IMR-90 (cell line): ENCODE measurements around the gene ASTN2. TPM values are rescaled to one million over a fixed set of nuclear protein-coding genes. Genes with fewer than 3 reads are reported as not detected.

Experiments used
- ATAC-seq: fragments of 200-7000 bp; cut with Tn5 transposase; 2 replicates; pipeline ENCODE4 v1.9.1; 2020; ENCODE audit warnings: low read depth, mild to moderate bottlenecking, moderate library complexity
- BruUV-seq: library from RNA; stranded (reverse); fragments of 400-500 nt; replicated peaks from 2 replicates; lab custom pipeline; 2021; lab: Mats Ljungman, UMichigan
- CTCF ChIA-PET: fragments of 300-600 bp; formaldehyde crosslinking; extraction: SDS; loops from one replicate; lab custom pipeline; 2021; ENCODE audit warnings: antibody characterized with exemption; lab: Yijun Ruan, JAX
- POLR2A ChIA-PET: fragments of 300-600 bp; sonication (Branson Sonifier 250); formaldehyde crosslinking; loops from one replicate; lab custom pipeline; 2022; ENCODE audit warnings: antibody characterized with exemption; ENCODE audit not compliant: unreplicated experiment; lab: Charles Lee
- DNase-seq: peaks from one replicate; pipeline ENCODE4 v3.0.0; 2013
- H2AFZ ChIP-seq: replicated peaks from 2 replicates; pipeline ENCODE3; 2013; ENCODE audit warnings: low read length, mild to moderate bottlenecking; ENCODE audit not compliant: poor library complexity
- H2AK5ac ChIP-seq: 2 replicates; pipeline ENCODE4 v1.6.1; 2013; ENCODE audit warnings: low read depth, low read length, inconsistent platforms
- H2AK9ac ChIP-seq: replicated peaks from 2 replicates; pipeline ENCODE3; 2013; ENCODE audit warnings: mild to moderate bottlenecking, low read depth, low read length, moderate library complexity; ENCODE audit not compliant: poor library complexity
- H2BK120ac ChIP-seq: 2 replicates; pipeline ENCODE4 v1.6.1; 2013; ENCODE audit warnings: low read depth, low read length, inconsistent platforms
- H2BK15ac ChIP-seq: 3 replicates; pipeline ENCODE4 v1.6.1; 2013; ENCODE audit warnings: low read depth, low read length, inconsistent platforms
- H2BK20ac ChIP-seq: 2 replicates; pipeline ENCODE4 v1.6.1; 2013; ENCODE audit warnings: low read depth, mild to moderate bottlenecking, inconsistent platforms, low read length, moderate library complexity
- H2BK5ac ChIP-seq: 2 replicates; pipeline ENCODE4 v1.6.1; 2013; ENCODE audit warnings: mild to moderate bottlenecking, low read depth, low read length, inconsistent platforms; ENCODE audit not compliant: poor library complexity, severe bottlenecking
- H3K14ac ChIP-seq: replicated peaks from 2 replicates; pipeline ENCODE4 v1.6.1; 2013; ENCODE audit warnings: low read depth, low read length, inconsistent platforms
- H3K18ac ChIP-seq: 2 replicates; pipeline ENCODE4 v1.6.1; 2013; ENCODE audit warnings: low read depth, low read length, control low read depth
- H3K23ac ChIP-seq: 2 replicates; pipeline ENCODE4 v1.6.1; 2013; ENCODE audit warnings: low read depth, low read length, inconsistent platforms
- H3K27ac ChIP-seq: 2 replicates; pipeline ENCODE4 v1.5.1; 2013; ENCODE audit warnings: mild to moderate bottlenecking, control low read depth, low read length; ENCODE audit not compliant: insufficient read depth
- H3K27me3 ChIP-seq: 2 replicates; pipeline ENCODE4 v1.6.1; 2013; ENCODE audit warnings: low read length; ENCODE audit not compliant: control insufficient read depth, insufficient read depth
- H3K36me3 ChIP-seq: 2 replicates; pipeline ENCODE4 v1.6.1; 2013; ENCODE audit warnings: low read length, mixed read lengths; ENCODE audit not compliant: control insufficient read depth, insufficient read depth
- H3K4ac ChIP-seq: 2 replicates; pipeline ENCODE4 v1.6.1; 2013; ENCODE audit warnings: low read depth, low read length, inconsistent platforms
- H3K4me1 ChIP-seq: 2 replicates; pipeline ENCODE4 v1.6.1; 2013; ENCODE audit warnings: low read length, mixed read lengths; ENCODE audit not compliant: control insufficient read depth, insufficient read depth
- H3K4me2 ChIP-seq: 2 replicates; pipeline ENCODE4 v1.6.1; 2013; ENCODE audit warnings: low read depth, mild to moderate bottlenecking, control low read depth, low read length, moderate library complexity
- H3K4me3 ChIP-seq: 2 replicates; pipeline ENCODE4 v1.5.1; 2013; ENCODE audit warnings: low read depth, mild to moderate bottlenecking, control low read depth, low read length, moderate library complexity; ENCODE audit not compliant: insufficient read depth
- H3K56ac ChIP-seq: 2 replicates; pipeline ENCODE4 v1.6.1; 2013; ENCODE audit warnings: low read length, inconsistent platforms; ENCODE audit not compliant: insufficient read depth; ENCODE audit errors: extremely low read depth
- H3K79me1 ChIP-seq, 2 experiments: 2 replicates each; pipeline ENCODE4 v1.6.1; 2013; ENCODE audit warnings: low read length in 2 of 2, inconsistent platforms in 1 of 2, low read depth in 1 of 2
- H3K9ac ChIP-seq: 2 replicates; pipeline ENCODE4 v1.6.1; 2013; ENCODE audit warnings: low read depth, low read length, control low read depth
- H3K9me1 ChIP-seq: 2 replicates; pipeline ENCODE4 v1.6.1; 2013; ENCODE audit warnings: low read length, inconsistent platforms; ENCODE audit not compliant: insufficient read depth
- H3K9me3 ChIP-seq: 2 replicates; pipeline ENCODE4 v1.6.1; 2013; ENCODE audit warnings: low read length; ENCODE audit not compliant: control insufficient read depth, insufficient read depth
- H4K20me1 ChIP-seq: 2 replicates; pipeline ENCODE4 v1.6.1; 2013; ENCODE audit warnings: low read length, inconsistent platforms; ENCODE audit not compliant: insufficient read depth
- H4K5ac ChIP-seq: 2 replicates; pipeline ENCODE4 v1.6.1; 2013; ENCODE audit warnings: mild to moderate bottlenecking, low read depth, low read length, control low read depth
- H4K8ac ChIP-seq, 2 experiments: 2 replicates each; pipeline ENCODE4 v1.6.1; 2013; ENCODE audit warnings: low read depth in 2 of 2, low read length in 2 of 2, control low read depth in 1 of 2, inconsistent platforms in 1 of 2
- H4K91ac ChIP-seq: 2 replicates; pipeline ENCODE4 v1.6.1; 2013; ENCODE audit warnings: low read depth, low read length, inconsistent platforms; ENCODE audit not compliant: insufficient read depth
- BHLHE40 ChIP-seq: fragments of 150-350 bp; IDR thresholded peaks from 2 replicates; pipeline ENCODE4 v1.6.1; 2016; ENCODE audit warnings: mild to moderate bottlenecking, low read depth, low read length
- CHD1 ChIP-seq: IDR thresholded peaks from 2 replicates; pipeline ENCODE4 v1.6.1; 2012; ENCODE audit warnings: low read depth, low read length, improper control_type of control experiment
- MAFK ChIP-seq: IDR thresholded peaks from 2 replicates; pipeline ENCODE4 v1.6.1; 2012; ENCODE audit warnings: low read depth, low read length, improper control_type of control experiment
- MAZ ChIP-seq: IDR thresholded peaks from 2 replicates; pipeline ENCODE4 v1.6.1; 2012; ENCODE audit warnings: low read depth, mild to moderate bottlenecking, low read length, improper control_type of control experiment, moderate library complexity, borderline replicate concordance
- POLR2A ChIP-seq: IDR thresholded peaks from 2 replicates; pipeline ENCODE4 v1.6.1; 2012; ENCODE audit warnings: mild to moderate bottlenecking, low read depth, low read length
- RAD21 ChIP-seq: IDR thresholded peaks from 2 replicates; pipeline ENCODE4 v1.6.1; 2012; ENCODE audit warnings: low read length, improper control_type of control experiment
- SMC3 ChIP-seq: fragments of 150-350 bp; IDR thresholded peaks from 2 replicates; pipeline ENCODE4 v1.6.1; 2016; ENCODE audit warnings: low read depth, mild to moderate bottlenecking, antibody characterized with exemption, low read length, moderate library complexity
- WGBS, 2 experiments: methylation state at CpG; one replicate each; pipeline versions ENCODE4 v1.1.5 to v1.1.7; 2013; ENCODE audit warnings: missing lambda C conversion rate in 2 of 2; ENCODE audit not compliant: insufficient read length in 1 of 2; ENCODE audit errors: extremely low coverage in 2 of 2; 5-methylcytosine and 5-hydroxymethylcytosine counted together
- dilution Hi-C: fragments of 300-500 bp; cut with HindIII; formaldehyde crosslinking; loops from one replicate; pipeline ENCODE4 v1.14.3; 2018; ENCODE audit warnings: low sequenced_read_pairs; ENCODE audit not compliant: unreplicated experiment
- in situ Hi-C: fragments of 300-500 bp; cut with MboI; formaldehyde crosslinking; loops from 3 replicates; pipeline ENCODE4 v1.14.3; 2019; ENCODE audit warnings: low sequenced_read_pairs, inconsistent platforms, mixed read lengths
- intact Hi-C: fragments of 100-400 bp; cut with micrococcal nuclease; formaldehyde crosslinking; loops from 2 replicates; pipeline ENCODE4 v1.10.0; 2022
- polyA plus RNA-seq, 3 experiments: library from polyadenylated mRNA; depleted of rRNA; stranded (reverse); fragments of >200 nt; gene quantifications; 2 replicates each; pipeline ENCODE4 v1.2.3, GENCODE V29; 2012; ENCODE audit warnings: low replicate concordance in 1 of 3
- total RNA-seq: library from RNA; depleted of rRNA; stranded (reverse); fragments of >200 nt; gene quantifications from 2 replicates; pipeline ENCODE4 v1.2.3, GENCODE V29; 2012
- TF ChIP-seq, protein P1 (sequence below): conservative IDR thresholded peaks from 2 replicates; pipeline ENCODE4 v1.5.1; 2012; ENCODE audit warnings: mild to moderate bottlenecking, low read depth, low read length, improper control_type of control experiment

ASTN2 gene
- total and polyA plus RNA-seq, 2 of the 4 experiments (the other 2 are of a cell fraction): 3.8 to 6.8 TPM

DNA sequence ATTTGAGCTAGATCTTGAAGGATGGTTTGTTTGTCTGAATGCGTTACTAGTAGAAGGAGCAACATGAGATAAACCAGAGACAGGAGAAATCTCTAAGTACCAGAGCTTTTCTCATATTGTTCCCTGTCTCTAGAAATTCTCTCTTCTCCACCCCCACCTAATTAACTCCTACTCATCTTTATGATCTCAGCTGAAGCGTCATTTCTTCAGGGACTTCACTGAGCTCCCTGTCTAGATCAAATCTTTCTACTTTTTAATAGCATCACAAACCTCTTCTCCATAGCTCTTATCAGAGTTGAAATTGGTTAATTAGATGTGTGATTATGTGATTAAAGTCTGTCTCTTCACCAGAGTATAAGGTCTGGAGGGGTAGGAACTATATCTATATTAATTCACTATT, 1035.0 kb downstream of the ASTN2 start:
- ChIA-PET POLR2A (no interaction called here), CTCF (interaction anchor here (1.6 kb wide), 1 partner anchor 192 kb away, joined by 4 read pairs; no protein-coding TSS in a partner anchor)
- no peak overlapping the region for H4K8ac ChIP-seq
- no peak overlapping the region for H3K4me2 ChIP-seq
- no peak overlapping the region for H2BK120ac ChIP-seq
- H2BK15ac ChIP-seq: no peak overlapping the region
- H3K4ac ChIP-seq: no peak overlapping the region
- no peak overlapping the region for H3K18ac ChIP-seq
- no TSS peak for BruUV-seq
- peaks cover 41% of the 10 kb centered on the region for H3K9me1 ChIP-seq
- DNase-seq (no peak), ATAC-seq (no peak)
- no peak overlapping the region for H3K4me3 ChIP-seq
- H2AFZ ChIP-seq: no peak overlapping the region
- TF ChIP-seq SMC3 (no peak), RAD21 (no peak), MAZ (no peak), MAFK (no peak), BHLHE40 (no peak), POLR2A (no peak), CHD1 (no peak)
- TF ChIP-seq, protein P1, sequence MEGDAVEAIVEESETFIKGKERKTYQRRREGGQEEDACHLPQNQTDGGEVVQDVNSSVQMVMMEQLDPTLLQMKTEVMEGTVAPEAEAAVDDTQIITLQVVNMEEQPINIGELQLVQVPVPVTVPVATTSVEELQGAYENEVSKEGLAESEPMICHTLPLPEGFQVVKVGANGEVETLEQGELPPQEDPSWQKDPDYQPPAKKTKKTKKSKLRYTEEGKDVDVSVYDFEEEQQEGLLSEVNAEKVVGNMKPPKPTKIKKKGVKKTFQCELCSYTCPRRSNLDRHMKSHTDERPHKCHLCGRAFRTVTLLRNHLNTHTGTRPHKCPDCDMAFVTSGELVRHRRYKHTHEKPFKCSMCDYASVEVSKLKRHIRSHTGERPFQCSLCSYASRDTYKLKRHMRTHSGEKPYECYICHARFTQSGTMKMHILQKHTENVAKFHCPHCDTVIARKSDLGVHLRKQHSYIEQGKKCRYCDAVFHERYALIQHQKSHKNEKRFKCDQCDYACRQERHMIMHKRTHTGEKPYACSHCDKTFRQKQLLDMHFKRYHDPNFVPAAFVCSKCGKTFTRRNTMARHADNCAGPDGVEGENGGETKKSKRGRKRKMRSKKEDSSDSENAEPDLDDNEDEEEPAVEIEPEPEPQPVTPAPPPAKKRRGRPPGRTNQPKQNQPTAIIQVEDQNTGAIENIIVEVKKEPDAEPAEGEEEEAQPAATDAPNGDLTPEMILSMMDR: no peak
- H2AK5ac ChIP-seq: no peak overlapping the region
- no peak overlapping the region for H3K14ac ChIP-seq
- peaks cover 51% of the 10 kb centered on the region for H3K36me3 ChIP-seq
- H3K27me3 ChIP-seq: no peaks in the 10 kb centered on the region
- no peak overlapping the region for H4K5ac ChIP-seq
- dilution Hi-C loops: no loop called here
- H3K4me1 ChIP-seq: peaks cover 19% of the 10 kb centered on the region
- no peak overlapping the region for H4K91ac ChIP-seq
- H2BK5ac ChIP-seq: no peak overlapping the region
- no peak overlapping the region for H3K9ac ChIP-seq
- H3K79me1 ChIP-seq: peaks cover 0 to 8% of the 10 kb centered on the region in 2 experiments; a peak in 1 of 4 replicates
- H3K56ac ChIP-seq: no peak overlapping the region
- in situ Hi-C loops: no loop called here
- no peak overlapping the region for H2AK9ac ChIP-seq
- H3K27ac ChIP-seq: no peak overlapping the region
- no peak overlapping the region for H2BK20ac ChIP-seq
- WGBS, 2 experiments: no CpG with 5 or more reads among the region's 2 CpGs
- H3K9me3 ChIP-seq: no peaks in the 10 kb centered on the region
- H3K23ac ChIP-seq: no peak overlapping the region
- intact Hi-C loops: loop anchor here (5.0 to 10.0 kb wide), 2 partner anchors 192 to 265 kb away; no protein-coding TSS in a partner anchor
- peaks cover 9% of the 10 kb centered on the region; the same call in 1 of the 2 replicates for H4K20me1 ChIP-seq
